RWPE1 (cell line): Measurements from ENCODE around the gene FOXC2.

ENCODE experiments used
- CTCF ChIA-PET: fragments of 350-600 bp; sonication (Branson Sonifier 250); formaldehyde crosslinking; extraction: SDS; loops from one replicate; lab custom pipeline; 2021; lab: Yijun Ruan, JAX
- POLR2A ChIA-PET: fragments of 400-600 bp; formaldehyde crosslinking; extraction: SDS; loops from one replicate; lab custom pipeline; 2020; ENCODE audit warnings: antibody characterized with exemption; ENCODE audit not compliant: low non-redundant PET; lab: Yijun Ruan, JAX
- DNase-seq: peaks from one replicate; pipeline ENCODE4 v3.0.0; 2012; ENCODE audit warnings: low spot score
- H3K27ac ChIP-seq: fragments of 450-650 bp; 2 replicates; pipeline ENCODE4 v1.5.1; 2017
- TF ChIP-seq, protein P1 (sequence below): fragments of 450-650 bp; conservative IDR thresholded peaks from 2 replicates; pipeline ENCODE4 v1.5.1; 2017; ENCODE audit warnings: low read depth, mild to moderate bottlenecking

Gene FOXC2

DNA sequence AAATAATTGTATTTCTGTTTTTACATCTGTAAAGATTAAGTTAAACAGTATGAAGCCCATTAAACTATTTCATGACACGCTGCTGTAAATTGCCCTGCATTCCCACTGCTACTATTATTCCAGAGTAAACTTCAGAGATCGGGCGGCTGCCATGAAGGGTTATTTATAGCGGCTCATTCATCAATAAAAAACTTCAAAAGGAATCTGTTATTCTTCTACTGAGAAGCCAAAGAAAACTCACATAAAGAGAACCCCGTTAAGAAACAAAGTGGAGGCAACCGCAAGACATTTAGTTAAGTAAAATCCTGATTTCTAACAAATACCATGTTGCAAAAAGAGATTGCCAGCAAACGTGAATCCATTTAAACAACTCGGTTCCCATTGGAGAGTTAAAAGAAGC lies 28.1 kb downstream of the FOXC2 start:
- TF ChIP-seq, protein P1, sequence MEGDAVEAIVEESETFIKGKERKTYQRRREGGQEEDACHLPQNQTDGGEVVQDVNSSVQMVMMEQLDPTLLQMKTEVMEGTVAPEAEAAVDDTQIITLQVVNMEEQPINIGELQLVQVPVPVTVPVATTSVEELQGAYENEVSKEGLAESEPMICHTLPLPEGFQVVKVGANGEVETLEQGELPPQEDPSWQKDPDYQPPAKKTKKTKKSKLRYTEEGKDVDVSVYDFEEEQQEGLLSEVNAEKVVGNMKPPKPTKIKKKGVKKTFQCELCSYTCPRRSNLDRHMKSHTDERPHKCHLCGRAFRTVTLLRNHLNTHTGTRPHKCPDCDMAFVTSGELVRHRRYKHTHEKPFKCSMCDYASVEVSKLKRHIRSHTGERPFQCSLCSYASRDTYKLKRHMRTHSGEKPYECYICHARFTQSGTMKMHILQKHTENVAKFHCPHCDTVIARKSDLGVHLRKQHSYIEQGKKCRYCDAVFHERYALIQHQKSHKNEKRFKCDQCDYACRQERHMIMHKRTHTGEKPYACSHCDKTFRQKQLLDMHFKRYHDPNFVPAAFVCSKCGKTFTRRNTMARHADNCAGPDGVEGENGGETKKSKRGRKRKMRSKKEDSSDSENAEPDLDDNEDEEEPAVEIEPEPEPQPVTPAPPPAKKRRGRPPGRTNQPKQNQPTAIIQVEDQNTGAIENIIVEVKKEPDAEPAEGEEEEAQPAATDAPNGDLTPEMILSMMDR, result no peak
- ChIA-PET CTCF (interaction anchor here (0.6 kb wide), 1 partner anchor 313 kb away, joined by 3 read pairs; no protein-coding TSS in a partner anchor), POLR2A (no interaction called here)
- DNase-seq, result no peak
- H3K27ac ChIP-seq, result no peak overlapping the region

DNA sequence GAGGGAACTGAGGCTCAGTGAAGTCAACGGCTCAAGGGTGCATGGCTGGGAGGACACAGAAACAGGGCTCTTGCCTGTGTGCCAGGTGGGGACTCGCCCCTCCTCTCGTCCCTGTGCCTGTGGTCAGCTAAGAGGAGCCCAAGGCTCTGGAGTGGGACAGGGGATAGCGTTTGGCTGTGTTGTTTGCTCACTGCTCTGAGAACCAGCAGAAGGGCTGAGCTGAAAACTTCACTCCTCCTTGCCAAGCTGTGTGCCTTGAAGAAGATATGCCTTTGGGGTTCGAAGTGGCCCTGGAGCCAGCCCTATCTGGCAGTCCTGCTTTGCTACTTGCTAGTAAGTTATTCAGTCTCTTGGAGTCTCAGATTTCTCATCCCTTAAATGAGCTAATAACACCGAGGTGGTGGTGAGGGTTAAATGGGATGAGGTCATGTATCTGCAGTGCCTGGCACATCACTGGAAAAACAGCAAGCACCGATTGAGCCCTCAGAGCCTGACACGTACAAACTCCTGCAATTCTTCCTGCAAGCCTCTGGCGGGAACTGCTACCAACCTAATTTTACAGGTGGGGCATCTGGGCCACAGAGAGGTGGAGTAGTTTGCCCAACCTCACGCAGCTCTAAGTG lies 29.5 kb downstream of the FOXC2 start:
- H3K27ac ChIP-seq, result no peak overlapping the region
- CTCF ChIA-PET, result no interaction called here
- DNase-seq, result no peak
- POLR2A ChIA-PET, result no interaction called here
- TF ChIP-seq, protein P1, result no peak

DNA sequence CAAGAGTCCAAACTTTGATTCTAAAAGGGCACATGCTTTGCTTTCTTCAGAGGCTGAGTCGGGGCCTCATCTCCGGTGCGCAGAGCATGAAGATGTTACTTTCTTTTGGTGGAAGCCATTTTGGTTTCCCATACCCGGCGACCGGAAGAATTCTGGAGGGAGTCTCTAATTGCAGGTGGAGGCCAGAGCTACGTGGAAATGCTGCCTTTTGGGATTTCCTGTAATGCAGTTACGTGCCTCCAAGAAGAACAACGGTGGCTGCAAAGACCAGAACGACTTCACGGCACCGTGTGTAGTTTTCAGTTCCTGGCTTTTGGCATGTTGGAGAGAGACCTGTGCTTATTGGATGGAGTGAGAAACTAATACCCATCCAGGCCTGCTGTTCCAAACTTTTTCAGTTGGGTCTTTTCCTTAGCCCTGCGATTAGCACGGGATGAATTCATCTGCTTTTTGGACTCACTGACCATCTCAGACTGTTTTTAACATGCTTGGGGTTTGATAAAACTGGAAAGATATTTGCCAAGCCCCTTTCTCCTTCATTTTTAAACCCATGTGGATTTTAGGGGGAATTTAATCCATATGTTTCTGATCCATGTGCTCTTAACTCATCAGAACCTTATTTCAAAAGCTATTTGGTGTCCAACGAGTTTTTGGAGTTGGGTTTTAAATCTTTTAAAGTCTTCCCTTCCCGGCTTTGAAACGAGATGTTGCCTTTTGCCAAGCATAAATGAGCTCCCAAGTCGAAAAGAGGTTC lies 30.7 kb downstream of the FOXC2 start:
- TF ChIP-seq, protein P1, result no peak
- POLR2A ChIA-PET, result interaction anchor here (0.5 kb wide), 1 partner anchor 41 kb away, joined by 3 read pairs; no protein-coding TSS in a partner anchor
- no peak overlapping the region for H3K27ac ChIP-seq
- CTCF ChIA-PET, result interaction anchor here (0.6 kb wide), 1 partner anchor 16 kb away, joined by 3 read pairs; no protein-coding TSS in a partner anchor
- DNase-seq, result no peak

DNA sequence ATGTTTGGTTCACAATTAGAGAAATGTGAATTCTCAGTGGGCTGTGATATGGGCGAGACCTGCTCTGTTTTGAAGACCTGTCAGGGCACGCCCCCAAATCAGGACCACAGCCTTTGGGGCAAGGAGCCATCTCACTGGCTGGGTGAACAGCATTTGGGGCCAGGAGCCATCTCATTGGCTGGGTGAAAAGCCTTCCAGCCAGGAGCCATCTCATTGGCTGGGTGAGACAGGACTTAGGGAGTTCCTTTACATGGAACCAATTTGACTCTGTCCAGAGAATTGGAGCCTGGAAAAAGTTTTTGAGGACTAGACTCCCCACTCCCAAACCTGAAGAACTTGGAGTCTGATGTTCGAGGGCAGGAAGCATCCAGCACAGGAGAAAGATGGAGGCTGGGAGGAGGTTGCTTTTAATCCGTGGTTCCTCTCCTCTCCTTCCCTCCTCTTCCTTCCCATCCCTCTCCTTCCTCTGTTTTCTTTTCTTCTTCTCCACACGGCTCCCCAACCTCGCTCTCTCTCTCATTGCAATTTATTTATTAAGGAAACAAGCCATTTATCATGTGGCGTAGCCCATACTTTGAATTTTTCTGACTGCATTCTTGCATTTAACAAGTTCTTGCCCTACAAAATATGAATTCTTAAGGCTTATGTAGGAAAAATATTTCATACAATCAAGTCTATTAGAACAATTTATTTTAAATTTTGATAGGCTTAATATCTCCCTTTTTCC lies 31.4 kb downstream of the FOXC2 start:
- TF ChIP-seq, protein P1, result no peak
- POLR2A ChIA-PET, result interaction anchor here (0.5 kb wide), 1 partner anchor 42 kb away, joined by 3 read pairs; no protein-coding TSS in a partner anchor
- H3K27ac ChIP-seq, result no peak overlapping the region
- DNase-seq, result no peak
- CTCF ChIA-PET, result interaction anchor here (0.6 kb wide), 1 partner anchor 15 kb away, joined by 3 read pairs; no protein-coding TSS in a partner anchor

DNA sequence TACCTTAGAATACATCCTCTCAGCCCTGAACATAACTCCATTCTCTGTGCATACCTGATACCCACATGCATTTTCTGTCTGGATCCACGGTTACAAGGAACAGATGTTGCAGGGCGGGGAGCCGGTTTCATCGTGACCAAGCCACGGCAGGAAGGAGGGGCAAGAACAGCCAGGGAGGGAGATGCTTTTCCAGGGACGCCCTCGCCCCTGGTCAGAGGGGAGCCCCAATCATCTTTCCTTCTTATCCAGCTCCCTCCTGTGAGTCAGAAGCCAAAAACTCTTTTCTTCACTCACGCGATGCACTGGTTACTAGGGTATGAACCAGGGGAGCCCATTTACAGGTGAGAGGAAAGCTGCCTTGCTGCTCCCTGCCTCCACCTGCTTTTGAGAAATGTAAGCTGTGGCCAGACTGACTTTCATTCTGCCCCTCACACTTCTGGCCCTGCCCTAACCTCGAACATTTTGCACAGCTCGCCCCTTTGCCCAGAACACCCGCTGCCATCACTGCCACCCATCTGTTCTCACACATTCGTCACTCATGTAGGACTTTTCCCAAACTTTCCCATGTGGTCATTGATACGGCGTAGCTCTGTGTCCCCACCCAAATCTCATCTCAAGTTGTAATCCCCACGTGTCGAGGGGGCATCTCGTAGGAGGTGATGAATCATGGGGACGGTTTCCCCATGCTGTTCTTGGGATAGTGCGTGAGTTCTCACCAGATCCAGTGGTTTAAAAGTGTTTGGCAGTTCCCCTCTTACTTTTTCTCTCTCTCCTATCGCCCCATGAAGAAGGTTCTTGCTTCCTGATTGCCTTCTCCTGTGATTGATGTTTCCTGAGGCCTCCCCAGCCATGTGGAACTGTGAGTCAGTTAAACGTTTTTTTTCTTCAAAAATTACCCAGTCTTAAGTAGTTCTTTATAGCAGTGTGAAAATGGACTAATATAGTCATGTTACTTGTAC lies 32.3 kb downstream of the FOXC2 start:
- TF ChIP-seq, protein P1, result no peak
- no peak for DNase-seq
- CTCF ChIA-PET, result no interaction called here
- no peak overlapping the region for H3K27ac ChIP-seq
- POLR2A ChIA-PET, result no interaction called here
